Colon (tissue), 2 donors: ENCODE results near the gene TMEM59L.
"Not testable (repeated sequence)": the region's sequence is repeated elsewhere in the genome, so short reads cannot be mapped to it uniquely, and the experiment has no call there.

Experiments used
- FAIRE-seq: peaks from 2 replicates; lab custom pipeline; 2012; peaks lifted over from hg19 to GRCh38; lab: Jason Lieb, UNC
- donor health status: control.
- donor health status: control.

Gene TMEM59L

DNA sequence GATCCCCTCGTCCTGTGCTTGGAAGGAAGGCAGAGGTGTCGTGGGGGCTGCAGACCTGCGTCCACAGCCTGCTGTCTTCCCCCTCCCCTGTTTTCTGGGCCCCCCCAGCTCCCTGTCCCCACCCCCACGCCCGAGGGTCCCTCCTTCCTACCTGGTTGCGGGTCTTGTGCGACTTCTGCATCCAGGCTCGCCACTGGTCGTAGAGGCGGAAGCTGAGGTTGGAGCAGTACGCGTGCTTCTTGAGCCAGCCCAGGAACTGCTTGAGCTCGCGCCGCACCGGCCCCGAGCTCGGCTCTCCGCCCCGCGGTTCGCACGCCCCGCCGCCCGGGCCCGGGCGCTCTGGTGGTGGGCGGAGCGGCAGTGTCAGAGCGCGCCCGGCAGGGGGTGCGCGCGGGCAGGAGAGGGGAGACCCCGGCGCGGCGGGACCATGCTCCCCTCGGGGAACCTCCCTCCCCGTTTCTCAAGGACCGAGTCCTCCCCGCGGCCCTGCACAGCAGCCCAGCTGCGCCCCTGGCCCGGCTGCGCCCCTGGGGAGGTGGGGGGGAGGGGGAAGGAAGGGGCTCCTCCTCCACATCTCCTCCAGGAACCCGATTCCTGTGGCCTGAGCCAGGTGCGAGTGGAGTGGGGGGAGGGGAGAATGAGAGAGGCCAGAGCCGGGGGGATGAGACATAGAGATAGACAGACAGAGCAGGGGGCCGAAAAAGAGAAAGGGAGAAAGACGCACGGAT, 18.4 kb upstream of the TMEM59L start:
- FAIRE-seq, result no peak

DNA sequence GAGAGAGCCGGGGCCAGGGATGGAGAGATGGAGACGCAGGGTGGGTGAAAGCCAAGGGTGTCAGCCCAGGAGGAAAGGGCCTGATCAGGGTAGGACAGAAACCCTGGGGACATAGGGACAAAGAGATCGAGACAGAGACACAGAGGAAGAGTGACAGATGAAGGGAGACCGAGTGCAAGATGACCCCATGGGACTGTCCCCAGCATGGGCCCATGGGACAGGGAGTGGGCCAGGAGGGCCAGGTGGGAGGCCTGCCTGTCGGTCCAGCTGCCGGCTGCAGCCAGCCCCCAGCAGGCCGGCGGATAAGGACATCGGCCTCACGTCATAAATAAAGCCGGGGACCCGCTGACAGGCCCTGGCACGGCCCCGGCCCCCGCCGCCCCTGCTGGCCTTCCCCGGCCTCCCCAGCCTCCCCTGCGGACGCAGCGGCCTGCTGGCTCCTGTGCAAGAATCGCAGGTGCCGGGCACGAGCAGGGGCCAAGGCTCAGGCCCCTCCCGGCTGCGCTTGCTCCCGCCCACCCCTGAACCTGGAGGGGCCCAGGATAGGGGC, 17.8 kb upstream of the TMEM59L start:
- no peak for FAIRE-seq

DNA sequence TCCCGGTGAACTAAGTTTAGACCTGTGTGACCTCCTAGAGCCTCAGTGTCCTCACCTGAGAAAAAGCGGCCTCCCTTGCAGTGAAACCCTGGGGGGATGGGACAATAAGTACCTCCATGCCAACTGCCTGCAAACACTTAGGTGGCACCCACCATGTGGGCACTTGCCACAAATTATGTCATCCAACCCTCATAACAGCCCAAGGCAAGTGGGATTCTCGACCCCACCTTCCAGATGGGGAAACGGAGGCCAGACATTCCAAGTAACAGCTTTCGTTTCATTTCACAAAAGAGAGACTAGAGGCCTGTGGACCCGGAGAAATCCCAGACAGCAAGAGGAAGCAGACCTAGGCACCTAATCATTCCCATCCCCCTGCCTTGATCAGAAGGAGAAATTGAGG, 17.2 kb upstream of the TMEM59L start:
- no peak for FAIRE-seq

DNA sequence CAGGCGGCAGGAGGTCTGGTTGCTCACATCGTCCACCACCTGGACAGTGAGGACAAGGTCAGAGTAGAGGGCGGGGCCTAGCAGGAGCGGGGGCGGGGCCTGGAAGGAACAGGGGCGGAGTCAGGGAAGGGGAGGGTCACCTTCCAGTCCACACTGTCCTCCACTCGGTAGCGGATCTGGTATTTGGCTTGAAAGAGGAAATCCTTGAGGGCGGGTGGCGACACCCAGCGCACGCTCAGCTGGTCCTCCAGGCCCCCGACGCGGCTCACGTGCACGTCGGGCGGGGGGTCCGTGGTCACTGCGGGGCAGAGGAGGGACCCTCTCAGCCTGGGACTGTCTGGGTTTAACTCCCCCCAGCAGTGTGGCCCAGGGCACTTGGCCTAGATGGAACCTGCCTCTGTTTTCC, 15.9 kb upstream of the TMEM59L start:
- FAIRE-seq, result no peak

DNA sequence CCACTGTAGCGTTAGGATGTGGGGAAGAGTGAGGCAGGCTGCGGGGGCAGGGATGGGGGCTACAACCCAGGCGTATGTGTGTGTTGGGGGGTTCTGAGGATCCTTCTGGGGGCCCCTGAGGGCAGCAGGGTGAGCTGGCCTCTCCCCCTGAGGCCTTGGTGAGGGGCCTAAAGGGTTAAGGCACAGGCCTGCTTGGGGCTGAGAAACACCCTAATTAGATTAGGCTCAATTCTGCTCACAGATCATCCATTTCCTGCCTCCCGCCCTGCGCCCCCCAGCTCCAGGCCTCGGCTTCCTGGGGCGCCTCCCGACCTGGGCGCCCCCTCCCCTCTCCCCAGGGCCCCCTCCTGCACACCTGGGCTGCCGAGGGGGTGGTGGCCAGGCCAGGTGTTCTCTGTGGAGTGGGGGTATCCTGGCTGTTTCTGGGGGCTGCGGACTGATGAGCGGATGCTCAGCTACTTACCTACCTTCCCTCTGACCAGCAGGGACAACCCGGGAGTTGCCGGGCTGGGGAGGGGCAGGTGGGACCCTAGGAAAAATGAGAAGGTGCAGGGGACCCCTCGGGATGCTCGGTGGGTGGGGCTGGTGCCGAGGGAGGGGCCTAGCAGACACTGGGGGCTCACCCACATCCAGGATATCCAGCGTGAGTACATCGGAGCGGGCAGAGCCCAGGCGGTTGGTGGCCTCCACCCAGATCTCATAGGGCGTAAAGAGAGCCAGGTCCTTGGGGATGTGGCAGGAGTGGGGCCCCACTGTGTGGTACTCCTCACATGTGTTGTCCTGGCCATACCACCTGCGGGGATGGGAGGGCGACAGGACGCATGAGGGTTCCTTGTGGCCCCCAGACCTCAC, 14.6 kb upstream of the TMEM59L start:
- no peak for FAIRE-seq

DNA sequence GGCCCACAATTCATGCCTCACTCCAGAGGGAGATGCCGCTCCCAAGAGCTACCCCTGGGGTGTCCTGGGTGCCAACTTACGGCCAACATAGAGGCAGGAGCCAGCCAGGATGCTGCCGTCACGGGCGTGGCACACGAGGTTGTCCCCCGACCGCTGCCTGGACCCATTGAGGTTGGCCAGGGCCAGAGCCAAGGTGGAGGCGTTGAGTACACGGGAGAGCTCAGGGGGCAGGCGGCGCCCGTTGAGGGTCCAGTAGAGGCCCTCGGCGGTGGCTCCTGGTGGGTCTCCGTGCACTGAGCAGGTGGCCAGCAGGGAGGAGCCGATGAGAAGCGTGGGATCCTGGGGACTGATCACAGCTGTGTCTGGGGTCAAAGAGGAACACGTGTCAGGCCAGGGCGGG, 13.2 kb upstream of the TMEM59L start:
- no peak for FAIRE-seq

DNA sequence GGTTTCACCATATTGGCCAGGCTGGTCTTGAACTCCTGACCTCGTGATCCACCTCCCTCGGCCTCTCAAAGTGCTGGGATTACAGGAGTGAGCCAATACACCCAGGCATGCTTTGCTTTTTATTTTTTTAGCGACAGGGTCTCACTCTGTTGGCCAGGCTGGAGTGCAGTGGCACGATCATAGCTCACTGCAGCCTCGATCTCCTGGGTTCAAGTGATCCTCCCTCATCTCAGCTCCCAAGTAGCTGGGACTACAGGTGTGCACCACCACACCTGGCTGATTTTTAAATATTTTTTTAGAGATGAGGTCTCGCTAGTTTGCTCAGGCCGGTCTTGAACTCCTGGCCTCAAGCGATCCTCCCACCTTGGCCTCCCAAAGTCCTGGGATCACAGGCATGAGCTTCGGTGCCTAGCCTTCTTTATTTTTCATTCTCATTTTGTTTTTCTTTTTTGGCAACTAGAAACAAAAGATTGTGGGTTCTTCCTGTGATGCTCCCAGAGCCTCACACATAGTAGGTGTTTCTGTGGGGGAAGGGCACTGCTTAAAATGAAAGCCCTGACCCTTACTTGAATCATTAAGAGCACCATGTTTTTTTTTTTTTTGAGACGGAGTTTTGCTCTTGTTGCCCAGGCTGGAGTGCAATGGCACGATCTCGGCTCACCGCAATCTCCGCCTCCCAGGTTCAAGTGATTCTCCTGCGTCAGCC, 11.8 kb upstream of the TMEM59L start:
- not testable (repeated sequence) for FAIRE-seq

DNA sequence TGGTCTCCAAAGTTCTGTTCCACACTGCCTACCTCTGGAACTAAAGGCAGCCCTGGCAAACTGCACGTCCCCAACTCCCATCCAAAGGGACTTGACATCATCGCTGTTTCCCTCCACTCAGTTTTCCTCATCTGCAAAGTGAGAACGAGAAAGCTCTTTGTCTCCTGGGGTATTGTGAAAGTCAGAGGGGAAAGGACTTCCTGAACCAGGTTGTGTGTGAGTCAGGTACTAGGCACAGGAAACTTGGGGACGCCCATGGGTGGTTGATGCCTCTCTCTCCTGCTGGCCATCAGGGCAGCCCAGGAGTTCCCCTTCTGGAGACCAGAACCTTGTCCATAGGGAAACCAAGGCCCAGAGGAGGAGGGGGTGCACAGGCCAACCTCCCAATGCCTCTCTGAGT, 10.8 kb upstream of the TMEM59L start:
- no peak for FAIRE-seq

DNA sequence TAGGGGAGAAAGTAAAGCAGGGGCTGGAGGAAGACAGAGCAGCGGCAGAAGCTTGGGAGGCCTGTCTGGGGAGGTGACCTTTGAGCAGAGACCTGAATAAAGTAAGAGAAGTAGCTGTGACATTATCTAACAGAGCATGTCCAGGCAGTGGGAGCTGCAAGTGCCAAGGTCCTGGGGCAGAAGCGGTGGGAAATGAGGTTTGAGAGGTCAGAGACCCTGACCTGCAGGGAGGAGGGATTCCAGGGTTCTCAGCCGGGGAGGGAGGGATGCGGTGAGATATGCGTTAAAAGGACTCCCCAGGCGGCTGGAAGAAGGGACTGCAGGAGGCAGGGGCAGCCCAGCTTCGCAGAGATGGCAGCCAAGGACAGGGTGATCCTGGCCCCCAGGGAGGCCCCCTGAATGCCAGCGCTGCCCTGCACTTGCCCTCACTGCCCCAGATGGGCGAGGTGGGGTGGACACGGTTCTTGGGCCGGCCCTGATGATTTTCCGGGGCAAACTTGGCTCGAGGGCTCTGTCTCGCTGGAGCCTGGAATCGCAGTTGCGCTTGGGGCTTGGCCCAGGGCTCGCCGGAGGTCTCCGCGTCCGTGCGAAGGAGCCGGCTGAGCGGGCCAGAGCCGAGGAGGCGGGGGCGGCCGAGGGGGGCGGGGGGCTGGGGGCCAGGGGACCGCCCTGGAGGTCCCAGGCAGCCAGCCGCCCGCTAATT, 9.3 kb upstream of the TMEM59L start:
- no peak for FAIRE-seq

DNA sequence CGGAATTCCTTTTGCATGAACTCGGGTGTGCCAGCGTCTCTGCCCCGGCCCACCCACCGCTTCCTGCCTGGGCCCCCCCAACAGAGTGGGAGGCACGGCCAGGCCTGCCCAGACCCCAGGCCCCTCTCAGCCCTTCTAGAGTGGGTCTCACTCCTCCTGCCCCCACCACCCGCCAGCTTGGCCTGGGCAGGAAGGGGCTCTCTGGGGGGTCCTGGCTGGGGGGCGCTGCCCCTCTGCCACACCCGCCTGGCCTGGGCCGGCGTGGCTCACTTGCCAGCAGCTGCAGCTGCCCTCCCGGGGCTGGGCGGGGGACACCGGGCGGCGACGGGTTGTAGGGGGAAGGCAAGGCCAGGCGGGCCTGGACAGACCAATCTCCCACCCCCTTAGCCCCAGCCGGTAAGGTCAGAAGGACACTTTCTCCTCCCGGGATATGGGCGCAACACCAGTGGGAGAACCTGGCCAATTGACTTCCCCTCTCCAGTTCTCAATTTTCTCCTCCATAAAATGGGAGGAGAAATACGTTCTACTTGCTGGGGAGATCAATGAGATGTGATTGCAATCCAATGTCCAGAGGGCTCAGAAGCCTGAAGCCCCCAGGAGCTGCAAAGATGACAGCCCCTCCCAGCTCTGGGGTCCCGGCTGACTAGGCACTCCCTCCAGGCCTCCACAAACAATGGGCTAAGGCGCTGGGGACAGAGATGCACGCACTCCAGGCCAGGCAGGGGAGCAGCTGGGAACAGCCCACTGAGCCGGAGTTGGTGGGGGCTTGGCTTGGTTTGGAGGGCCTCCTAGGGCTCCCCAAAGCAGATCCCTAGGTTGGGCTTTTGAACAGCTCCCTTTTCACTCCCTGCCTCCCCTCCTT, 8.5 kb upstream of the TMEM59L start:
- no peak for FAIRE-seq

DNA sequence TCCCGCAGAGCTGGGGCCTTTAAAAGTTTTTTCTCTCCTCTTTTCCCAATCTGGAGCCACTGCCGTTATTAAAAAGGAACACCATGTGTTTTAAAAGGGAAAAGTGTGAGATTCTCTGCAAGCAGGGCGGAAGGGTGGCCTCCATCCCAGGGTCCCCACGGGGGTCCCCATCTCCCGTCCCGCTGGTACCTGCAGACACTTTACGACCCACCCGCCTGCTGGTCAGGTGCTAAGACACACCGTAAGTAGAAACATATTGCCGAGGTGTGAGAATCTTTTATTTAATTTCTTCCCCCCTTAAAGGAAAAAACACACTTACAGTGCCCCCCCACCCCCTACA, 7.9 kb upstream of the TMEM59L start:
- no peak for FAIRE-seq

DNA sequence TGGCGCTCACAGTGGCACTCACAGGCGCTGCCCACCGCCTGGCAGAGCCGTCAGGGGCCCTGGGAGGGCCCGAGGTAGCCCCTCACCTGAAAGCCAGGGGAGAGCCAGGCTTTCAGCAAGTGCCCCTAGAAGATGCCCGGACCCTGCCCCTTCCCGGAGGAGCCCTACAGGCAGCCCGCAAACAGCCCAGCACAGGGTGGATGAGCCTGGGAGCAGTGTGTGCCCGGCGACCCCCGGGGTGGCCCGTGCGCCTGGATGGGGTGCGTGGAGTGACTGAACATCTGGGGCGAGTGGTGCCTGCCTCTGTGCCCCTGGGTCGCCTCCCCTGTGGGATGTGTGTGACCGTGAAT, 7.5 kb upstream of the TMEM59L start:
- no peak for FAIRE-seq

DNA sequence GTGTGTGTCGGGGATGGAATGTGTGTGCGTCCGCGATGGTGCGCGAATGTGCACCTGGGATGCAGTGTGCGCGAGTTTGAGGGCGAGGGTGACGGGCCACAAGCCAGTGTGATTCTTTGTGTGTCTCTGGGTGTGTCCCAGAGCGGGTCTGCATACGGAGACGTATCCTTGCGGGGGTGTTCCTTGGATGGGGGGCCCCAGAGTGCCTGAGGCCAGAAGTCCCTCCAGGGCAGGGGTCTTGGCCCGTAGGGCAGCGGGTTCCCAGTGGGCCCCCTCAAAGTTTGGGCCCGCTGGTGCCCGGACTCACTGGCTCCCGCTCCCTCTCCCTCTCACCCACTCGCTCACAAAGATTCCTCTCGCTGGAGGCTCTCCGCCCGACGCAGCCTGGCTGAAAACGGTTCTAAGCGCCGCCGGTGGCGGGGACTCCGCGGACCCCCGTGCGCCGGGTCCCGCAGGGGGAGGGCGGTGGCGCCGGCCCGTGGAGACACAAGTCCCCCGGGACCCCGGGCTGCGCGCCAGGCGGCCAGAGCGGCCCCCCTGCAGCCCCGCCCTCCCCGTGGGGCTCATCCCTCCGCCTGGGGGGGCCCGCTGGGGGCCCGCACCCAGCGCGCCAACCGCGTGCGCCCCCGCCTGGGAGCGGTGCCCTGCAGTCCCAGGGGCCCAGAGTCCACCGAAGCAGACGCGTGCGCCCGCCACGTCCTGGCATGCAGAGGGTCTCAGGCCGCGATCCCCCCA, 7.0 kb upstream of the TMEM59L start:
- FAIRE-seq, result no peak

DNA sequence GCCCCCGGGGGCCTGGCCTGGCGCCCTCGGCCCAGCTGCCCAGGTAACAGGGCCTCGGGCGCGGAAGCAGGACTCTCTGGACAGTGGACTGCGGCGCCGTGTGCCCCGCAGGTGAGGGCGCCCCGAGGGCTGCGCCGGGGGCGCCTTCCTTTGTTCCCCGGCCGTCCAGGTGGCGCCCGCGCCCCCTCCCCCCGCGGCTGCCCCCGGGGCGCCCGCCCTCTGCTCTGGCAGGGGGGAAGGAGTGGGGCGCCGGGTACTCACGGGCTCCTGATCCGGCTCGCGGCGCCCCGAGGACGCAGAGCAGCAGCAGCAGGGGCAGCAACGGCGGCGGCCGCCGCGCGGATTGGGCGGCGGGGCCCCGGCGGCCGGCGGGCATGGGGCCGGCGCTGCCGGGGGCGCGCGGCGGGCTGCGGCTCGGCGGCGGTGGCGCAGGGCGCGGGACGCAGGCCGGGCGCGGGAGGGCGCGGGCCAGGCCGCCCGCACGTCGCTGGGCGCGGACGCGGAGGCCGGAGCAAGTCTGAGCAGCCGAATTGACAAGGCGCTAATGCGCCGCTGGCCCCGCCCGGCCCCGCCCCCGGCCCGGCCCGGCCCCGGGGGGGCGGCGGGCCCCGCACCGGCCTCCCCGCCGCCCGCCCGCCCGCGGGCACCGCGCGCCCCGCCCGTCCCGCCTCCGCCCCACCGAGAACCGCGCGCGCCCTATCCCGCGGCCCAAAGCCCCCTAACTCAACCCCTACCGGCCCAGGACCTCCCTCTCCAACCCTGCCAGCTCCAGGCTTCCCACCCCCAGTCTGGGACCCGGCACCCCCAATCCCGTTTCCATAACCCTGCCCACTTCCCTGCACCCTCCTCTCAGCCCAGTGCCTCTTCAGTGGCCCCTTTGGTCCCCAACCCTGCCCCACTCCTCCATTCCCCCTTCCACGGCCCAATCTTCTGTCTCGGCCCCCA, 6.1 kb upstream of the TMEM59L start, which contains the start of gene CRLF1:
TSS of gene CRLF1 (minus strand) at position 519 of the 945 bp plus-strand sequence. CDS start at position 376, 143 bp downstream.
- no peak for FAIRE-seq

DNA sequence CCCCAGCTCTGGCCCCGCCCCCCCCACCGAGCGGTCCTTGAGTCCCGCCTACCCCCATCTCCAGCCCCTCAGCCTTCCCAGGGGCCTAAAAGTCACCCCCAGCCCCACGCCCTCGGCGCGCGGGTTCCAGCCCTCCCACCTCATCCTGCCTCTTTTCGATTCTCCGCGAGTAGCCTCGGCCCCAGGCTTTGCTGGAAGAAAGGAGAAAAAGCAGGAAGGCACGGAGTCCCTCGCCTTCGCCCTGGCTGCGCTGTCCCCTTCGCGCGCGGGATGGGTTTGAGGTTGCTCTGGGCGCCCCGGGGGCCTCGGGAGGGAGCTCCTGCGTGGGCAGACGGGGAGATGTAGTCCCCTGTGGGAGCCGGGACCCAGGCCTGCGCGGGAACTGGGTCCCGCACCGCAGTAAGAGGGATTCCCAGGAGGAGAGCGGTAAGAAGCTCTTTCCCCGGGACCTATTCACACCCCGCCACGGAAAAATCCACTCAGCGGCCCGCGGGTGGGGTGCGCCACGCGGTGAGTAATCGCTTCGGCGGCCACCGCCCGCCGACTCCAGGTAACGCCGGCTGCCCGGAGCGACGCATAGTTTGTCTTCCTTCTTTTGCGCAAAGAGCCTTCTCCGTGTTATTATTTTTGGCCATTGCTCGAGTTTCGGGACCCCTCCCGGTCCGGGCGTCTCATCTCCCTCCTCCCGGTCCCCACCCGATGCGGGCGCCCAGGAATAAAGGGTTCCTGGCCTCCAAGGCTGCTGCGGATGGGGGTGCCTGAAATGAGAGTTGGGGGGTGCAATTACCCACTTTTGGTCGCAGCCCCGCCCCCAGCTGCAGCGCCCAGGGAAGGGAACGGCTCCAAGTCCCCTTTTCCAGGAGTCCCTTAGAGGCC, 5.2 kb upstream of the TMEM59L start:
- no peak for FAIRE-seq

DNA sequence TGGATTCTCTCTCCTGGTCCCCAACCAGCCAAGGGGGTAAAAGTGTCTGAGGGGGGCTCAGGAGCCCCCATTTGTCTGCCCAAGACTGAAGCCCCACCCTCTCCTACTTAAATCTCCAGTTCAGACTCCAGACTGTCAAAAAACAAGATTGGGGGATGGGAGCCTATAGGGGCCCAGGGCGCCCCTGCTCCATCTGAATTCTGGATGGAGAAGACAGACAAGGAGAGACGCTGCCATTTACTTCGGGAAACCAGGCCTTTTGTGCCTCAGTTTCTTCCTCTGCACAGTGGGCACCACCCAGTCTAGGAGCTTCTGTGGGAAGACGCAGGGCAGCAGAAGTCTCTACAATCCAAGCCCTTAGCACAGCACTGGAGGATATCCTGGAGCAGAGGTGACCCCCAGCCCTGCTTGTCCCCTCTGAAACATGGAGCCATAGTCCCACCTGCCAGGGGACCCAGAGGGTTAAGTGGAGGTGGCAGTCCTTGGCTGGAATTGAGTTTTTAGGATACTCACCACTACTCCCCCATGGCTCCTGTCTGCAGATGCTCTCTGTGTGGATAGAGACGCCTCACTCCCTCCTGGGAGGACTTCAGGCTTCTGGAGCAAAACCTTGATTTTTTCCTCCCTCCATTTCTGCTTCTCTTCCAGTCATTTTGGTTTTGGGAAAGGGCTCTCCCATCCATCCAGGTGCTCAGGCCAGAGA, 4.4 kb upstream of the TMEM59L start:
- no peak for FAIRE-seq
